ENCODE measurements around the gene CD53.
"Not testable (repeated sequence)": the region's sequence is repeated elsewhere in the genome, so short reads cannot be mapped to it uniquely, and the experiment has no call there.

The CD53 gene, protein sequence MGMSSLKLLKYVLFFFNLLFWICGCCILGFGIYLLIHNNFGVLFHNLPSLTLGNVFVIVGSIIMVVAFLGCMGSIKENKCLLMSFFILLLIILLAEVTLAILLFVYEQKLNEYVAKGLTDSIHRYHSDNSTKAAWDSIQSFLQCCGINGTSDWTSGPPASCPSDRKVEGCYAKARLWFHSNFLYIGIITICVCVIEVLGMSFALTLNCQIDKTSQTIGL

DNA sequence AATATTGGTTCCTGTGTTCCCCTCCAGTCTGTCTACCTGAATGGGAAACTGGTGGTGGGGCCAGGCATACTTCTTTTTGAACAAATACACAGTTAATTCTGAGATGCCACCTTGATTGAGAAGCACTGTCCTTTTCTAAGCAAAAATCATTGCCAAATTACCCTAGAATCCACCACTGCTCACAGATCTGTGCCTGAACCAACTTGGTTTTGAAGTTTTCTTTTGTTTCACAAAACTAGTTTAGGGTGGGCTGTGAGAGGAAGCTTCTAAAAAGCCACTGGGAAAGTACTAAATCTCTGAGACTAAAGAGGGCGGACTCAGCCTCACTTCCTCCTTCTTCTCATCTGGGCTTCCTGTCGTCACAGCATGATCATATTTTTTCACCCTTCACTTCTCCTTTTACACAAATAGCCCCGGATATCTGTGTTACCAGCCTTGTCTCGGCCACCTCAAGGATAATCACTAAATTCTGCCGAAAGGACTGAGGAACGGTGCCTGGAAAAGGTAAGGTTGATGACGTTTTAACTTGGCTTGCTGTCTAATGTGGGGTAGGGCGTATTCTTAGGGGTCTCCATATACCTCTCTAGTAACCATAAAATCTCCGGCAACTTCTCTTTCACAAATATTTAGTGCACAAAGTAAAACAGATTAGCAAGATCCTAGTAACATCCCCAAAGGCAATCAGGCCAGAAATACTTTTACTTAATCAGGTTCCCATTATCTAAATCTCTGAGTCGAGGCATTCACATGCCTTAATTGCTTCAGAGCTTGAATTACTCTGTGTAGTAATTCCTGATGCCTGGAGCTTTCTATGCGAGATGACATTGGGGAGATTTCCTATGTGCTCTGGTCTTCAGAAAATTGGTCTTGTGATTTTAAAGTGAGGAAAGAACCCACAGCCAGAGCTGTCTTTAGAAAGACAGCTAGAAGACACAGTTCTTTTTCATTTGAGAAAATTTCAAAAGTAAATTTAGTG, at the start of gene CD53:
Gene CD53, plus strand, starts transcription at position 404 of the 976 bp plus-strand sequence. CDS start 18,261 bp downstream, outside the sequence.
- DNase-seq: no peak

DNA sequence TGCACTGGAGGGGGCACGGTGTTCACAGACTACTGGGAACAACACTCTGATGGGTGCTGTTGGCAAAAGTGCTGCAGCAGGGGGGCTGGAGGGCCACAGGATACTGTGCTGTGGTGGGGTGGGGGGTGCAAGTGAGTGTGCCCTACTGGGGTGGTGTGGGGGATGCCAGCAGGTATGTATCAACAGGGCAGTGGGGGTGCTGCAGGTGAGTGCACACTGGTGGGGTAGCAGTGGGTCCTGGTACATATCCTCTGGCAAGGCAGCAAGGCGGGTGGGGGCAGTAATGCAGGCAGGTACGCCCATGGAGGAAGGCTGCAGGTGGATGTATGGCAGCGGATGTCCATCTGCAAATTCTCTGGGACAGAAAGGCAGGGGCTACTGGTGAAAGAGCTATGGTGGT, 48.8 kb upstream of the CD53 start:
- no peak for DNase-seq

DNA sequence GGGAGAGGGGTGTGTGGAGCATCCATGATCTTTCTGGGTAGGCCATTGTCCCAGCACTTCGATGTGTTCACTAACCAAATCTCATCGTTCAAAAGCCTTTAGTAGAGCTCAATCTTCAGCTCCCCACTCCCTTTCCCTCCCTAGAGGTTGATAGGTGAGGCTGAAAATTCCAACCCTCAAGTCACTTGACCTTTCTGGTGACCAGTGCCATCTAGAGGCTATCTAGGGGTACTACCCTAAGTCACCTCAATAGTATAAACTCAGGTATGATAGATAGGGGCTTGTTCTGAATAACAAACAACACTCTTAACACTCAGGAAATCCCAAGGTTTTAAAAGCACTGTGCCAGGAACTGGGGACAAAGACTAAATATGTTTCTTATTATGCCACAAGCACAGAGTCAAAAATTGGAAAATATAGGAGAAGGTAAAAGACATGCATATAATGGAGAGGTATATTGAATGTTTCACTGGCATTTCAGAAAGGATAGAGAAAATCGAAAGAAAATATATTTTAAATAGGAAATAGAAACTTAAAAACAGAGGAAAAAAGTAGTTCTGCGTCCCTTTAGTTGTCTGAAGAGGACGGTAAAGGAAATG, 42.9 kb upstream of the CD53 start:
- DNase-seq: no peak

DNA sequence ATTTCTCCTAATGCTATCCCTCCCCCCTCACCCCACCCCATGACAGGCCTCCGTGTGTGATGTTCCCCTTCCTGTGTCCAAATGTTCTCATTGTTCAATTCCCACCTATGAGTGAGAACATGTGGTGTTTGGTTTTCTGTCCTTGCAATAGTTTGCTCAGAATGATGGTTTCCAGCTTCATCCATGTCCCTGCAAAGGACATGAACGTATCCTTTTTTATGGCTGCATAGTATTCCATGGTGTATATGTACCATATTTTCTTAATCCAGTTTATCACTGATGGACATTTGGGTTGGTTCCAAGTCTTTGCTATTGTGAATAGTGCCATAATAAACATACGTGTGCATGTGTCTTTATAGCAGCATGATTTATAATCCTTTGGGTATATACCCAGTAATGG, 39.2 kb upstream of the CD53 start:
- DNase-seq: not testable (repeated sequence)

DNA sequence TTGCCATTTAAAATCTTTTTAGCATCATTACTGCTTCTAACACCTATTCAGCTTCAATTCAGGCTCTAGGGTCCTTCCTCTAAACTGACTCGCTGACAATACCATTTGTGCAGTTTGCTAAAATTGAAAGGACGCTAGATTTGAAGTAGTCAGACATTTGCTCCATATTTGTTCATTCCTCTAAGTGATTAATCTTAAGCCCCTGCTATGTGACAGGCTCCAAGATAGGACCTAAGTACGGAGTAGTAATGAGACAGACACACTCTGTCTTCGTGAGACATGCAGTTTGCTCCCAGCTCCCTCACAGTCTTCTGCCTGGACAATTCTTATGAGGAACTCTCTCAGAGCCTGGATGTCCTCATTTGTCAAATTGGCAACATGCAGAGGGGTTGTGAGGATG, 26.1 kb upstream of the CD53 start:
- DNase-seq: no peak

DNA sequence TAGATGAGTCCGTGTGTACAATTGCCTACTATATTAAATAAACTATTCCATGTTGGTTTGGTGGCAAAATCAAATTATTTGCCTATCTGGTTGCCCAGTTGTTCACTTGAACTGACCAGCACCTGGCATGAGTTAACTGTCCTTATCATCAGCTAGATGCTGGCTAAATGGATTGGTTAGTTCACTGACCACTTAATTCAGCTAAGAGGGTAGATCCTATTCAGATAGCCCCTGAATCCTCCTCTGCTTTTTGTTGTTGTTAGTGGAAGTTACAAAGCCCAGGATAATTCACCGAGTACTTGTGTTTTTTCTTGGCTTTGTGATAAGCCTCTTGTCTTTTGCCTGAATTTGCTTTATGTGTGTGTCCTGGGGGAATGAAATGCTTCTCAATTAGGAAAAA, 22.8 kb upstream of the CD53 start:
- DNase-seq: no peak

DNA sequence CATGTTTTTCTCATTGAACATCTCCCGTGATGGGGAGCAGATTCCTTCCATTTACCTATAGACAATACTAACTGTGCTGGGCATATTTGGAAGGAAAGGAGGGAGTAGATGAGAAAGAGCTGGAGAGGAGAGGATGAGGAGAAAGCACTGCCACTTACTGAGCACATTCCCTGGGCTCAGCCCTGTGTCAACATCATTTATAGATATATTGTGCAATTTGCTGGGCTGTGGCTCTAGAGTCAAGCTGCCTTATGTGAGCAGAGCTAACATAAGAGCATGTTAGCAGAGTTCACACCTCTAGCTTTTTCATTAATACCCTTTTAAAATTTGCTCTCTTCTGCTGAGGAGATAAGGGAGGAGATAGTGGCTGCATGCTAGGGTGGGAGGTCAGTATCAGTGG, 22.3 kb upstream of the CD53 start:
- DNase-seq: no peak

DNA sequence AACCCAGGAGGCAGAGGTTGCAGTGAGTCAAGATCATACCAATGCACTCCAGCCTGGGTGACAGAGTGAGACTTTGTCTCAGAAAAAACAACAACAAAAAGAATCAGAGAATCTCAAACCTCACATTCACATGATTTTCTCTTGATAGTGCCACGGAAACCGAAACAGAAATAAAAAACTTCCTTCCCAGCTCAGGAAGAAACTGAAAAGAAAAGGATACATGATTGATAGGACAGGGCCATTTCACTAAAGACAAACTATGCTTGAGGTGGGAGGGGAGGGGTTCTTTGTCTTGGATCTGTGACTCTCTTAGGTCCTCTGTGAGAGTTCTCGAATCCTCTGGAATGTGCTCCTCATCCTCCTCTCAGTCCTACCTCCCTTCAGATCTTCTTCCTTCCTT, 19.8 kb upstream of the CD53 start:
- DNase-seq: no peak

DNA sequence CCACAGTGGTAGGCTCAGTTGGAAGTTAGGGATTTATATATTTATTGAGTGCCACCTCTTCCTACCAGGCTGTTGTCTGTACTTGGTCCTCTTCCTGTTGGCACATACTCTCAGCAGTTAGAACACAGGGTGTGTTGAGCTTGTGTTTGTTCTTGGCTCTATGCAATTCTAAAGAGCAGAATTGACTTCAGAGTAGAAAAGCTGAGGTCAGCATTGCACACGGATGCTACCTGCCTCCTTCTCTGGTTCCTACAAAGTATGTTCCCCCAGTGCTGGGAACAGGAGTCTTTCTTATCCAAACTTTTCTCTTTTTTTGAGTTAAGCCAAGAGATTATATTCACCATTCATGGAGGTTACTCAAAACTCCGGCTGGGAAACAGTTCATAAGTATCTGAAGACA, 16.5 kb upstream of the CD53 start:
- no peak for DNase-seq

DNA sequence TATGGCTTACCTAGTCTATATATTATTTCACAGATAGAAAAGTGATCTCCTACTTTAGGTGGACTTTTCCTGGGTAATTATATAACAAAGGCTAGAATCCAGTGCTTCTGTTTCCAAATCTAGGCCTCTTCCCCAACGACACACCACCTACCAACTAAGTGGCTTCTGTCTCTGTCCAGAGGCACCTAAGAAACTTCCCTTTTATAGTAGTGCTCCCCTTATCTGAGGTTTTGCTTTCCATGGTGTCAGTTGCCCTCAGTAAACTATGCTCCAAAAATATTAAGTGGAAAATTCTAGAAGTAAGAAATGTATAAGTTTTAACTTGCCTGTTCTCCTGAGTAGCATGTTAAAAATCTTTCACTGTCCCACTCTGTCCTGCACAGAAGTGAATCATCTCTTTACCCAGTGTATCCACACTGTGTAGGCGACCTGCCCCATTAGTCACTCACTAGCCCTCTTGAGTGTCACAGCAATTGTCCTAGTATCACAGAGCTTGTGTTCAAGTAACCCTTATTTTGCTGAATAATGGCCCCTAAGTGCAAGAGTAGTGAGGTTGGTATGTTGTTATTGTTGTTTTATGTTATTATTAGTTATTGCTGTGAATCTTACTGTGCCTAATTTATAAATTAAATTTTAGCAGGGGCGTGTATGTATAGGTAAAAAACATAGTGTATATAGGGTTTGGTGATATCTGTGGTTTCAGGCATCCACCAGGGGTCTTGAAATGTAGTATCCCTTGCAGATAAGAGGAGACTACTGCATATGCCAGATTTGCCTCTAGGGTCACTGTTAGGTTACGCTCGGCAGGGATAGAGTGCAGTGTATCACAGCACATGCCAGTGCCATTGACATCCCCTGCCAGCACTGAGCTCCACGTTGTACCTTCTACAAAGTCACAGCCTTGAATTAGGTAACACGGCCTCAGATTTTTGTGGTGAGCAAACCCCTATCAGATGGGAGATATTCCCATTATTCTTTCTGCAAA, 14.7 kb upstream of the CD53 start:
- DNase-seq: no peak

DNA sequence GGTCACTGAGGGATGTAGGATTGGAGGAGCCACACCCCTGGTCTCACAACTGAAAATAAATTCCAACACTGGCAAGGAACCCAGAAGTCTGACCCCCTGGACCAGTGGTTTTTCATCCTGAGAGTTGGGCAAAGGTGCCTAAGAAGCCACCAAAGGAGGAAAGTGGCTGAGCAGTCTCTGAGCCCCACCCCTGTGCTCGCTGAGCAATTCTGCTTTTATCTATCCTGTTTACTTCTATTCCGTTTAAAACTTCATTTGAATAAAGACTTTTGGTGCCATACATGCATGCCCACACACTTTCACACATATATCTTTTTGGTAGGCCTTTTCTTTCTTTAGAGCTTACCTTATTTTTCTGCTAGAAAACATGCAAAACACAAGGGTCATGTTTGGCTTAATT, 13.9 kb upstream of the CD53 start:
- no peak for DNase-seq

DNA sequence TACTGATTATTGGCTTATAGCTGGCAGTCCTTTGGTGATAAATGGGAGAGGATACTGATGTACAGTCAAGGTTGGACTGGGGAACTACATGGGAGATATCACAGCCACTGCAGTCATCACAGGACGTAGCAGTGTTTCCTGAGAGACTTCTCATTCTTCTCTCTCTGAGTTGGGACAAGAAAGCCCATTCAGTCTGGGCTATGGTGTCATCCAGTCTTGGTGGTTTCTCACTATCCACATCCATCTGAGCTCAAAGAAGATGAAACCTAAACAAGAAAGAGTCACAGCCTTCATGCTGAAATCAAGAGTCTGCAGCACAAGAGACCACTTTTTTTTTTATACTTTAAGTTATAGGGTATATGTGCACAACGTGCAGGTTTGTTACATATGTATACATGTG, 12.8 kb upstream of the CD53 start:
- DNase-seq: no peak

DNA sequence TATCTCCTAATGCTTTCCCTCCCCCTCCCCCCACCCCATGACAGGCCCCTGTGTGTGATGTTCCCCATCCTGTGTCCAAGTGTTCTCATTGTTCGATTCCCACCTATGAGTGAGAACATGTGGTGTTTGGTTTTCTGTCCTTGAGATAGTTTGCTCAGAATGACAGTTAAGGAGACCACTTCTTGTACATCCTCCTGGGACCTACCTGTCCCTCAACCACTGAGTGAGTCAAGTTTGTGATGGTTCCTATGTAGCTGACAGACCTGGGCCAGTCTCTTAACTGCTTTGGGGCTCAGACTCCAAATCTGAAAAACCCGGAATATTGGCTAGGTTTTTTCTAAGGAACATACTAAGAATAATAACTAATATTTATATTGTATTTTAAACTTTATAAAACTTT, 12.3 kb upstream of the CD53 start:
- not testable (repeated sequence) for DNase-seq

DNA sequence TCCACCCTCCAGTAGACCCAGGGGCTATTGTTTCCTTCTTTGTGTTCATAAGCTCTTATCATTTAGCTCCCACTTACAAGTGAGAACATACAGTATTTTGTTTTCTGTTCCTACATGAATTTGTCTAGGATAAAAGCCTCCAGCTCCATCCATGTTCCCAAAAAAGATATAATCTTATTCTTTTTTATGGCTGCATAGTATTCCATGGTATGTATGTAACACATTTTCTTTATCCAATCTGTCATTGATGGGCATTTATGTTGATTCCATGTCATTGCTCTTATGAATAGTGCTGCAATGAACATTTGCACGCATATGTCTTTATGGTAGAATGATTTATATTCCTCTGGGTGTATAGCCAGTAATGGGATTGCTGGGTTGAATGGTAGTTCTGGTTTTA, 11.0 kb upstream of the CD53 start:
- not testable (repeated sequence) for DNase-seq

DNA sequence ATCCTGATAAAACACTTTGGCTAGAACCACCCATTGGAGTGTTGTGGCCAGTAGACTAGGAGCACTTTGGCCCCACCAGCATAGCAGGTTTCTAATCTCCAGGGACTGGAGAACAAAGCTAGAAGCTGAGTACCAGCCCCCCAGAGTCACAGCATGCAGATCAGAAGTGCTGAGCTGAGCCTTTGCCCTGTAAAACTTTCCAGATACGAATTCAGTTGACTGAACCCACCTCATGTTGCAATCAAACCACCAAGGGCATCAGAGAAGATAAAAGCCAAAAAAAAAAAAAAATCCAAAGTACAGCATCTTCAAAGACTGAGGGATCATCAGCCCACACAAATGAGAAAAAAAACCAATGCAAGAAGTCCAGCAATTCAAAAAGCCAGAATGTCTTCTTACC, 8.7 kb upstream of the CD53 start:
- no peak for DNase-seq

DNA sequence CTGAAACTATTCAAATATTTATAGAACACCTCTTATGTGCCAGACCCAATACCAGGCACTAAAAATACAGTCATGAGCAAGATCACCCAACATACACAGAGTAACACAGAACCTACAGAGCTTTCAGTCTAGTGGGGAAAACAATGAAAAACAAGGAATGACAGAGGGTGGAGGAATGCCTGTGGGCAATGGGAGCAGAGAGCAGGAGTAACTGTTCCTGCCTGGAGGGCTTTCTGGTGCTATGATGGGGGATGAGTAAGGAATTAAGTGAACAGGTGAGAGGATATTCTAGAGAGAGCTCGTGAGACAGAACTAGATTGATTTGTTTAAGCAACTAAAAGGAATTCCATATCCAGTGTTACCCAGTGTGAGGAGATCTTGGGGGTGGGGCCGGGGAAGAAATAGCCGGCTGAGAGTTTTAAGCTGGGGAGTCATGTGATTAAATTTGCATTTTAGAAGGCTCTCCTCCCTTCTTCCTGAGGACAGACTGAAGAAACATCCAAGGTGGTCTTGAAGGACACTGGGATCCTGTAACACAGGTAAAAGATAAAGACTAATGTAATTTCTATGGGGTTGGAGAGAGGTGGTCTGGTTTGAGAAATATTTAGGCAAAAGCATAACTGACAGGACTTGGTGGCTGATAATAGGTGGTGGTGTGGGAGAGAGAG, 2.1 kb upstream of the CD53 start:
- DNase-seq: no peak

DNA sequence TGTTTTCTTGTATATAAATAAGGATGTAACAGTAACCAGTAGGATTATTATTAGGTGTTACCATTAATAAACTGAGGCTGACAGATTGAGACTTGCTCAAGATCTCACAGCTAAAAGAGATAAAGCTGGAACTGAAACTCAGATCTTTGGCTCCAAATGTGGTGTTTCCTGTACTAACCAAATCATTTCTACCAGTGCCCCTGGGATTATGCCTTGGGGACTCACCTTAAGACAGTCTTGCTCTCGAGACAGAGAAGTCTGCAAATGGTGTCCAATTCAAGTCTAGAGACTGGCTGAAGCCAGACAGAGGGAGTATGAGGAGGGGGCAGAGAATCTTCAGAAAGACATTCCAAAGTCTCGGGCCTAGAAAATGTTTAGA, 593 bp upstream of the CD53 start:
- no peak for DNase-seq

DNA sequence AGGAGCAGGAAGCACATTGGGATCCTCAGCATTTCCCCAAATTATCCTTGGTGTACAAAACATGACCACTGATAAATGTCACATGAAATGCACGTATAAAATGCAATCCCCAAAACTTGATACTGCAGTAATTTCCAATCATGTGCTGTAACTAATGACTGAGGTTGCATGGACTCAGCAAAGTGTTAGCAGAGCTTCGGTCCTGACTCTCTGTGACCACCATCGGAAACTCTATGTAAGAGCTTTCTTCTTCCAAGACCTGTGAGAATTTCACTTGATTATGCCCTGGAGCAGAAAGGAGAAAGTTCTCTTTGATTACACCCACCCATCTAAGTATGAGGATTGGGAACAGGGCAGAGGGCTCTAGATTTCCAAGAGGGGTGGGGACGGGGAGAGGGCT, 908 bp downstream of the CD53 start:
- no peak for DNase-seq

DNA sequence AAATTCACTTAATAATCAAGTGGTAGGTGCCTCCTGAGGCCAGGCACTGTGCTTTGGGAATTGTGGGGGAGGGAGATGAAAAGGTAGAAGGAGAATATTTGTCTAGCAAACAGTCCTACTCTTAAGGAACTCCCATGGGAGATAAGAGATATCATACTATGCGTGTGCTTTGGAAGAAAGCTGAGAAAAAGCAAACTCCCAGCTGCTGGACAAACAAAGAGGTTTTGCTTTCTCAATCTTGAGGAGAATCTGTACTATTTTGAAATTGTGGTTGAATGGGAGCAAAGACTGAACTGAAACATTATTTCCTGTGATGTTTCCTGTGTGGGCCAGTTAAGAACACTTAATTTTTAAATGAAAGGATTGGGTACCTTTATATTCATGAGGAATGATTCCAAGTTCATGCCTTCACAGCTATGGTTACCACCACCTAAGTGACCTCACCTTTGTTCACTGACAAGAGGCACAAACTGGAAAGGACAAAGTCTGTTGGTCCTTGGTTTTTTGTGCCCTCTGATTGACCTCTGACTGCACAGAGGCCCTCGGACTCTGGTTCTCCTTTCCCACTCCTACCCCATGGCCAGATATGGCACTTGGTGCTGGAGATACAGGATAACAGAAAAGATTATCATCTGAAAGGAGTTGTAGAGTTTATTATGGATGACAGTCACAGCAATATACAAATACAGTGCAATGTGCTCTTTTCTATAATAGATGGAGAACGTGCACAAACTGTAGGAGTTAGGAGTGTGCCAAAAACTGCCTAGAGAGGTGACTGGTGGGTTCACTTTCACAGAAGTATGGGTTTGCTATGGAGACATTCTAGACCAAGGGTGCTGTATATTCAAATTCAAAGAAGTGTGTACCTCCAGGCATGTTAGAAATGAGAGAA, 1.6 kb downstream of the CD53 start:
- no peak for DNase-seq

DNA sequence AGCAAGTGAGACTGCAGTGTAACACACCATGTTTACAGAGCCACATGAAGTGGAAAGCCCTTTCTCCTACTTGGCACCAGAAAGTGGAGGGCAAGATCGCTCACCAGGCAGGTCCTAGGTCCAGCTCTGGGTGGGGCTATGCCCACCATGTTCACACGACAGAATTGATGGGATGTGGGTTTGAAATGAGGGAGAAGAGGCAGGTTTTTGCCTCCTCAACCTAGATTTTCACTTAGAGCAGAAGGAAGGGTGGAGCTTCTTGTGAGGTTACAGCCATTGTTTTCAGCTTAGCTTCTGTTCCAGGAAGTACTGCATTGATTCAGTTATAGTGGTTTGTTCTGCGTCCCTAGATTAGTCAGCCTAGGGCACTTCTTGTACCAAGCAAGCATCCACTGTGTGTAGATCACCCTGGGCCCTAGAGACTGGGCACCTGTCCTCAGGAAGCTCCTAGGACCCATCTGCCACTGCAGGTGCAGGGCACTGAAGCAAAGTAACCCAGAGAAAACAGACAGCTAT, 2.3 kb downstream of the CD53 start:
- no peak for DNase-seq
